Superior temporal gyrus (tissue), 1 donor: Measurements from ENCODE around the gene RNF220.
A peak's percentile ranks its signal among the peaks of the same experiment; 100 is the strongest.

Source experiments
- DNase-seq: peaks from one replicate; pipeline ENCODE4 v3.0.0-alpha.2; 2016; ENCODE audit errors: extremely low spot score

Gene RNF220

DNA sequence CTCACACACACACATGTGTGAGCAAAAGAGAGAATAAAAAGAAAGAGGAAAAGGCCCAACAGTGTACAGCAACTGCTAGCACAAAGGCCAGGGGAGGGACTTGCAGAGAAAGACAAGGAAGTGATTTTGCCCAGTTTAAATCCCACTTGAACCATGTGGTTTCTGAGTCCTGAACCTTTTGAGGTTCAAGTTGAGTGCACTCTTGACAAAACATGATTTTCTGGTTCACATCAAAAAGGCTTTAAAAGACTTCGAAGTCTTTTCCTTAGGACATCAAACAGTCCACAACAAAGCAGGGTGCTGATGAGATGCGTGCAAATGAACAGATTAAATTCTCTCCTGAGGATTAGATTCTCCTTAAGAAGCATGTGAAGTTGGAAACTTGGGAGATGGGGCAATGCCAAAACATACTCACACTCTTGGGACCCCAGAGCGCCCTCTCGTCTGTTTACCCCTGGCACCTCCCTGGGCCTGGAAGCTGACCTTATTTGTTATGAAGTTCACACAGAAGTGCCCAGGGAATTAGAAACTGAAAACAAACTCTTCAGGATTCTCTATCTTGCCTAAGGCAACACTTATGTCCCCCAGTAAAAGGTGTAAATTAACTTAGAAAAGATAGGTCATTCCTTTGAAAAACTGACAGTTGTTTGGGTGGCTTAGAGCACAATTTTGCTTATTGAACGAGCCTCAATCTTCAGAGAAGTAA lies 31.5 kb downstream of the RNF220 start:
- no peak for DNase-seq

DNA sequence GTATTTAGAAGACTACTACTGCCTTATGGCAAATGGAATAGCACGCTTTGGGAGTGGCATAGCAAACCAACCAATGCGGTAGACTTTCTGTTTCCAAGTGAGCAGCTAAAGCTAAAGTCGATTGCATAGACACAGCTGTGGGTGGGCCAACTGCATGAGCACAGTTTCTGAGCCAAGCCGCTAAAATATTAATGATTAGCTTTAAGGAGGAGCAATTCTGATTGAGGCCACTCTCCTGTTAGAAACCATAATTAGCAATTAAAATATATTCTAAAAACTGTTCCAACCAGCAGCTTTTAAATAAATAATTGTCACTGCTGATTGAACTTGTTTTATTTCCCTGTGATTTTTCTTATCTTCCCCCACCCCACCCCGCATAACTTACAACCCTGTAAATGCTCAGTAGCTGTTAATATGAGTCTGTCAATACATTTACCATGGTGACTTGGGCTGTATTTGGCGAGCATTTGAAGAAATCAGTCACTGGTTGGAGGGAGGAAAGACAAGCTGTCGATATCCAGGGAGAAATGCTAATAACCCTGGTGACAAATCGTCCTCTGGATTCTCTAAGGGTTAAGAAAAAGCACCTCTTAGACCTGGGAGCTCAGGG lies 32.2 kb downstream of the RNF220 start:
- no peak for DNase-seq

DNA sequence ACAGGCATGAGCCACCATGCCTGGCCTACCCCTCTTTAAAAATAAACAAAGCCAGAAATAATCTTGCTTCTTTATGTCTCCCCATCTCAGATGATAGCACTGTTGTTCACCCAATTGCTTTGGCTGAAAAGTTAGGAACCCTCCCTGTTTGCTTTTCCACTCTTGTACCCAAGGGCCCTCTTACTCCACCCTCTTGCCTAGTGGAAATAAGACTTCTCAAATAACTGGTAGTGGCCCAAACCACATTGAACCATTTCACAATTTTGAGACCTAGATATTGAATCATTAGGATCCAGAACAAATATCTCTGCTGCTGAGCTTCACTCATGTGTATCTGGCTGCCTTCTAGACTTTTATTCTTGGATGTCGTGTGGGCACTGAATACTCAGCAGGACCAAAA lies 37.7 kb downstream of the RNF220 start:
- no peak for DNase-seq

DNA sequence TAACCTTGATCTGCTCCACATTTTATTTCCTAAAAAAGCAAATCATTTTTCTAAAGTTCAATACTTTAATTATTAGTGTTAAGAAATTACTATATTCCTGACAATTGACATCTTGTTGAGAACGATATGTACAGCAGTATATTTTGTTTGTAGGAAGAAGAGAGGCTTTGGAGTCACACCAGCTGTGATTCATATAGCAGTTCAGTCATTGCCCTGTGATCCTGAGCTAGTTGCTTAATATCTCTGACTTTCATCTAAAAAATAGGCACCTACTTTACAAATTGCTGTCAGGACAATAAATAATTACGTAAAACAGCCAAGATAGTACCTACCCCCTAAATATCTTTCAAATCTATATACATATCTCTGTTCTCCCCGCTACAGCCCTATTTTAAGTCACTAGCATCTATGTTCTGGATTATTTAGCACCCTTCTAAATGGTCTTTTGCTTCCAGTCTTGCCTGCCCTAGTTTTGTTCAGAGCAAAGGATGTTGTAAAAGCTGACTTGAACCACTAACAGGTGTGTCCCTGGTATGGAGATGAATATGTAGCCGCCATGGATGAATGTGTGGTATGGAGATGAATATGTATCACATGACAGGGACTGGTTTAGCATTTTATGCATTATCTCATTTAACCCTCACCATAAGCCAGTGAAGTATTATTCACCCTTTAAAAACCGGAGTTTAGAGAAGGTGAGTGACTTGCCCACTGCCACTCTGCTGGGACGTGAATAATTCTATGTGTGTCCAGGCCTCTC lies 42.2 kb downstream of the RNF220 start:
- no peak for DNase-seq

DNA sequence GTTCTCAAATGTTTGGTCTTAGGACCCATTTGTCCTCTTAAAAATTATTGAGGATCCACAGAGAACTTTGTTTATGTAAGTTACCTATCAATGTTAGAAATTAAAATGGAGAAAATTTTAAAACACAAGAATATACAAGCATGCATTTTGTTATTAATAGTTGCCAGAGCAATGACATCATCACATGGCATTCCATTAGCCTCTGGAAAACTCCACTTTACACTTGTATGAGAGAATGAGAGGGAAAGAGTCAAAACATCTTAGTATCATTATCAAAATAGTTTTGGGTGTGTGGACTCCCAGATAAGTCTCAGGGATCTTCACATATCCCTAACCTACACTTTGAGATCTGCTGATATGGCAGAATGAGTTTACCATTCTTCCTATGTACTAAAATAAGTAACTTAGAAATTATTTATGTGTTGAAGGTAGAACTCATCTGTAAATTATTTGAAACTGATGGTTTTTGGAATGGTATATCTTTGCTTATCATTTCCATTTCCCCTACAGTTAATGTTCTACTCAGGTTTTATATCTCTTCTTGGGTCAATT lies 48.8 kb downstream of the RNF220 start:
- no peak for DNase-seq

DNA sequence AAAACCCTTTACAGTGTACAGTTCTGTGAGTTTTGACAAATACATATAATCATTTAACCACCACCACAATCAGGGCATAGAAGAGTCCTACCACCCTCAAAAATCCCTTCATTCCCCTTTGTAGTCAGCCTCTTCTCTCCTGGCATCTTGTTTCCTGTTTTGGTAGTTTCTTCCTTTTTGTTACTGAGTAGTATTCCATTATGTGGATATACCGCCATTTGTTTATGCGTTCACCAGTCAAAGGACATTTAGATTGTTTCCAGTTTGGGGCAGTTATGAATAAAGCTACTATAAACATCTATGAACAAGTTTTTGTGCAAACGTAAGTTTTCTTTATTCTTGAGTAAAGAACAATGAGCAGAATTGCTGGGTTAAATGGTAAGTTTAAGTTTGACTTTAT lies 49.6 kb downstream of the RNF220 start:
- DNase-seq: no peak

DNA sequence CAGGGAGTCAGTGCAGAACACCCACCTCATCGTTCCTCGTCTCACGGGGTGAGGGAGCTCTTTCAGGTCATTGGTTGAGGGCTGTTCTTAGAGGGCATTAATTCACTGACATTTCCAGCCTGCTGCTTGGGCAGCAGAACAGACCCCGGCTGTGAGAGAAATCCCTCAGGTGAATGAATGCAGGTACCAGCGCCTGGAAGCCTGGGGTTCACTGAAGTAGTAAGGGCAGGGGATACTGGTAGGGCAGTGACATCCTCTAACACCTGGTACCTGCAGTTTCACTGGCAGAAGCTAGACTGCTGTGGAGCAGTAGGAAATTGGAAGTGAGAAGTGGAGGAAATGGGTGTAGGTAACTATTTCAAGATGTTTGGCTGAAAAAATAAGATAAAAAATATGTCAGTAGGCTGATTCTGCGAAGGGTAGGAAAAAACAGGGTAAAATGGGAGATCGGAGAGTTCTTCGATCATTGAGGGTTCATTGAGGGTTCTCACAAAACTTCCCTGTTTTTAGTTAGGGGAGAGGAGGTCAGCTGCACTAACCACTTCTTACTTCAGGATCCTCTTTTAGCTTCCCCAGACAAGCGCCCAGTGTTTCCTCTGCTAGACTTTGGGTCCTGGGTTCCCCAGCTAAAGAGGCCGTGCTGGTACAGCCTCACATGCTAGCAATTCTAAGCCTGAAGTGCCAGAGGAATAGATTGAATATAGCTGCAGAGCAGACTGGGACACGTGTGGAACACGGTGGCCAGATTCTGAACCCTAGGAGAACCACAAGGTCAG lies 55.2 kb downstream of the RNF220 start:
- DNase-seq: no peak

DNA sequence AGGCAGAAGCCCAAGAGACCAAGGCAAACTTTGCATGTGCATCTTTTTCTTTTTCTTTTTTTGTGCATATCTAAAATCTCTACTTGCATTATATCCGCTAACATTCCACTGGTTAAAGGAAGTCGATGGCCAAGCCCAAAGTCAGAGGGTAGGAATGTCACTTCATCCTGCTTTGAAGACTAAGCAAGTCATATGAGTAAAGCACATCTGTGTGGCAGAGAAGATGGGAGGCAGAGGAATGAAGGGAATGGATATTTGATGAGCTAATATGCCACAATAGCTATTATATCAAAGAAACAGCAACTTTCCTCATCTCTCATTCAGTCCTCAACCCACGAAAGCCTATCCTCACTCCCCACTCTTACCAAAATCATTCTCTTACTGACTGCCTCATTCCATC lies 59.3 kb downstream of the RNF220 start:
- DNase-seq: no peak

DNA sequence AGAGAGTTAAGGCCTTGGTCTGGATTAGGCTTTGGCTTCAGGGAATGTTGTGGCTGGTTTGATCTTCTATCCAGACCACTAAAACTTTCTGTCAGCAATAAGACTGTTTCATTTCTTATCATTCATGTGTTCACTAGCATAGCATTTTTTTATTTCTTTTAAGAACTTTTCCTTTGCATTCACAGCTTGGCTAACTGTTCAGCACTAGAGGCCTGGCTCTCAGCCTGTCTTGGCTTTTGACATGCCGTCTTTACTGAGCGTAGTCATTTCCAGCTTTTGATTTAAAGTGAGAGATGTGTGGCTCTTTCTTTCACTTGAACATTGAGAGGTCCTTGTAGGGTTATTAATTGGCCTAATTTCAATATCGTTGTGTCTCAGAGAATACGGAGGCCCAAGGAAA lies 62.5 kb downstream of the RNF220 start:
- no peak for DNase-seq

DNA sequence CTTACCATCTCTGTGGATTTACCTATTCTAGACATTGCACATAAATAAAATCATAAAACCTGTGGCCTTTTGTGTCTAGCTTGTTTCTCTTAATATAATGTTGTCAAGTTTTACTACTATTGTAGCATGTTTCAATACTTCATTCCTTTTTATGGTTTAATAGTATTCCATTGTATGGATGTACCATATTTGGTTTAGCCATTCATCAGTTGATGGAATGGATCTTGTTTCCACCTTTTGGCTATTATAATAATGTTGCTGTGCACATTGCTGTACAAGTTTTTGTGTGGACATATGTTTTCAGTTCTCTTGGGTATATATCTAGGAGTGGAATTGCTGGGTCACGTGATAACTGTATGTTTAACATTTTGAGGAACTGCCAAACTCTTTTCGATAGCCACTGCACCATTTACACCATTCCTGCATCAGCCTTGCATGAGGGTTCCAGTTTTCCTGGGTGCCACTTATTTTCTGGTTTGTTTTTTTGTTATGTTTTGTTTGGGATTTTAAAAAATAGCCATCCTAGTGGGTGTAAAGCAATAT lies 66.9 kb downstream of the RNF220 start:
- DNase-seq: no peak

DNA sequence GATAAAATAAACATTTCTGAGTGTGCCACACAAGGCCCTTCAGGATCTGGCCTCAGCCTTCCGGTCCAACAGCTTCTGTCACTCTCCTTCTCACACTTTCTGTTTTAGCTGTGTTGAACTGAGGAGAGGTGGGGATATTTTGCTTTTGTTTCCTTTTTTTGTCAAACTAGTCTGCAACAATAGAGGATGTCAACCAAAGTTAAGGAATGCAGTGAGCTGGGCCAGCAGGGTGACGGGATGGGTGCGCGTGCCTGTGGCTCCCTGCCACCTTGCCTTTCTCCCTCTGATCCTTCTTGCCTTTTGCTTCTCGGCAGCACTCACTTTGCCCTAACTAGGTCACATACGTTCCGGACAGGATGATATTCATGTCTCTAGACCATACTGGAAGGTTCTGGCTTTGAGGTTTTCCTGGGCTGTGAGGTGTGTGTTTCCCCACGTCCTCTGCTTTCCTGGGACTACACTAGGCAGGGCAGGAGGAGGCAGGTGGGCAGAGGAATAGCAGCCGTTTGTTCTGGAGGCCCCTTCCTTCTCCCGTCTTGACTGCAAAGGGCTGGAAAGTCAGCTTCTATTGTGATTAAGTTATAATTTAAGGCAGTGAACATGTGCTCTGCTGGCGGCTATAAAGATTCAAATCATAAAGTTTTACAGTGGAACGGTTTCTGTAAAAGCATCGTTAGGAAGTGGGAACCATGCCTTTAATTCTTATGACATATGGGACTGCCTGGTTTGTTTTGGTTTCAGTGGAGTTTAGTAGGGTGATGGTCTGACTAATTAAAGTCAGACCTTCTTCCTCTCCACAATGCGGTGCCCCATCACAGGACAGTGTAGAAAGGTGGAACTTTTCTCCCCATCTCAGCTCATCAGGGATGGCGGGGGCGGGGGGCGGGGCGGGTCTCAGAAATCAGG lies 67.8 kb downstream of the RNF220 start:
- DNase-seq: no peak

DNA sequence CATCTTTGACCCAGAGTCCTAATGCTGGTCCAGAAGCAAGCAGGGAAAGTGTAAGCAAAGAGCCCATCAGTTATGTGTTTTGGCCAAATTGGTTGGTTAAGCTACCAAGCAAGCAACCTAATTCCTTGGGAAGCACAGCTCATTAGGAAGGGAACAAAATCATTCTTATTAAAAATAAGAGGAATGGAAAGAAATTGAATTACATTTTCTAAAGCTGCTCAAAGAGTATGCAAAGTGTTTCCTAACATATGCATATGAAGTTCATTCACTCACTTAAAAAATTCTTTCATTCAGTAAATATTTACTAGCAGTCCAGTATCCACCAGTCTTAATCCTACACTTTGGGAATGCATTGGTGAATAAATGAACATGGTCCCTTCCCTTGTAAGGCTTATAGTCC lies 71.8 kb downstream of the RNF220 start:
- DNase-seq: no peak

DNA sequence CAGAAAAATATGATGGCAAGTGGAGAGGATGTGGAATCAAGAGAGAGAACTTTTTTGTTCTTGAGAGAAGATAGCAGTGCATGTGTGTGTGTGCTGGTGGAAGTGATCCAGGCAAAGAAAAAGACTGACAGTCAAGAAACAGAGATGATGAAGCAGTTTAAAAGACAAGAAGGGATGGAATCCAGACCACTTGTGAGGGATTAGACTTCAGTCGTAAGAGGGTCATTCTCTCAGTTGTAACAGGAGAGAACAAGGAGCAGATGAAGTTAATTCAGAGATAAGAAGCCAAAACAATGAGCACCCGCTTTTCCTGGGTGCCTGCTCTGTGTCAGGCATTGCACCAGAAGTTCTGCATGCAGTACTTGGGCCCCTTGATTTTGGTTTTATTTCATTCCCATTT lies 76.6 kb downstream of the RNF220 start:
- DNase-seq: no peak

DNA sequence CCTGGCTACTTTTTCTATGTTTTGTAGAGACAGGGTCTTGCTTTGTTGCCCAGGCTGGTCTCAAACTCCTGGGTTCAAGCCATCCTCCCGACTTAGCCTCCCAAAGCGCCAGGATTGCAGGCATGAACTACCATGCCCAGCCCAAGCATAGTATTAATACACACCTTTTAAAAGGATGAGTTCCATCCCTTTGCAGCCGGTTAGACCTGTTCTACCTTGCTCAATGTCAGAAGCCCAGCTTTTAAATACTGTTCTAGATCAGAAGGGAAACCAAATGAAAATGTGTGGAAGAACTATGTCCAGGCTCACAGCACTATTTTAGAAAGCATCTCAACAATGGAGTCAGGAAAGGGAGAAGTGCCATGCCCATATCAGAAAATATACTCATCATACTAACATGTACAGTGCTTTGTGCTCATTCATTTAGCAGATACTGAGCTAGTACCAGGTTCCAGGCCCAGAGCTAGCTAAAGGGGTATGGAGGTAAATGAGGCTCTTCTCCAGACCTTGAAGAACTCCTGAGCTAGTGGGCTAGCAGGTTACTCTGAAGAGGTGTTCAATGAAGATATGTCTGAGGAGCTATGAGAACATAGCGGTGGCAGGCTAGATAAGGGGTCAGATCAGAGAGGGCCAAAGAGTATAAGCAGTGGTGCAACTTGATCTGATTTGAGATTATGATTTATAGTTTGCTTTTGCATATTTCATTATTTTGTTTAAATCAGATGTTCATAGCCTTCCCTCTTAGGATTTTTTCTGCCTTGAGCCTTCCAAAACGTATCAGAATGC lies 78.2 kb downstream of the RNF220 start:
- no peak for DNase-seq

DNA sequence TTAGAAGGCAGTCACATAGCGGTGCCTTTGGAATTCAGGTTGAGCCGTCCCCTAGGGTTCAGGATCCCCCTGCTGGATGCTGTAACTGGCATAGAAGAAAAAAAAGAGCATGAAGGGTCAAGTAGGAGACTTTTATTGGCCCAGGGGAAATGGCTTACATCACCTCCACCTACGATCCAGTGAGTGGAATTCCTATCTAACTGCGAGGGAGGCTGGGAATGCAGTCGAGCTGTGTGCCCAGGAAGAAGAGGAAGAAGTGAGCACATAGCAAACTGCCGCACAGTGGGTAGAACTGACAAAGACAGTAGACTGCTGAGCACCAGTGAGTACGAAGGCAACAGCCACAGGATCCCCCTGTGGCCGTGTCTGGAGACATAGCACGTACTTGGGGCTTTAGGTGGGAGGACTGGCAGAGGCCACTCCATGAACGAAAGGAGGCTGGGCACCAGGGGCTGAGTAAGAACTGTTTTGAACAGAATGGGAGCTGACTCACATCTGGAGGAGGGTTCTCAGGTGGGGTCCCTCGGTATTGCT lies 79.2 kb downstream of the RNF220 start:
- DNase-seq: no peak

DNA sequence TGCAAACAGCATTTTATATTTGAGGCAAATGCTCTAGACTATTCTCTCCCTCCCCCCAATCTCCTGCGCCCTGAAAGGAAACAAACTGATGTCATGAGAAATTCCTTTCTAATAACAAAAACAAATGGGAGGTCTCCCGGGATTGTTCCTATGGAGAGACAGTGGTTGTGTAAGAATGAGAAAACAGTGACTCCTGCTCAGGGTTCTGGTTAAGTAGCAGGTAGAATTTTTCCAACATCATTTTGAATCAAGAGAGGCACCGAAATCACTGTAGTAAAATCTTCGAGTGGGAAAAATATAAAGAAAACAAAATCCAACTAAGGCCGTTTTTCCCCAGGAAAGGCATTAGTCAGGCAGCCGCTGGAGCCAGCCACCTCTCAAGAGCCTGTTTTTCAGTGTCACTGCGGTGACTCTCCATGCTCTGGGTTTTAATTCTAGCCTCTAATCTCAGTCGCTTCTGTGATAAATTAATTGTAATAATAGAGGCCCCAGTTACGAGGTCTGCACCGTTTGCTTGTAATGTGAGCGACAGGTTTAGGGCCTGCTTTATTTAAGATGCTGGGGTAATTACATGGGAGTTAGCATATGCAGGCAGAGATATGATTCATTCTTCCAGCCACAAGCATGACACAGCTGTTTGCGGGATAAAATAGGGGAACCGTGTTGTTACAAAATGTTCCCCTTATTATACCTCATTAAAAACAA lies 80.3 kb downstream of the RNF220 start:
- DNase-seq: peak; percentile 63

DNA sequence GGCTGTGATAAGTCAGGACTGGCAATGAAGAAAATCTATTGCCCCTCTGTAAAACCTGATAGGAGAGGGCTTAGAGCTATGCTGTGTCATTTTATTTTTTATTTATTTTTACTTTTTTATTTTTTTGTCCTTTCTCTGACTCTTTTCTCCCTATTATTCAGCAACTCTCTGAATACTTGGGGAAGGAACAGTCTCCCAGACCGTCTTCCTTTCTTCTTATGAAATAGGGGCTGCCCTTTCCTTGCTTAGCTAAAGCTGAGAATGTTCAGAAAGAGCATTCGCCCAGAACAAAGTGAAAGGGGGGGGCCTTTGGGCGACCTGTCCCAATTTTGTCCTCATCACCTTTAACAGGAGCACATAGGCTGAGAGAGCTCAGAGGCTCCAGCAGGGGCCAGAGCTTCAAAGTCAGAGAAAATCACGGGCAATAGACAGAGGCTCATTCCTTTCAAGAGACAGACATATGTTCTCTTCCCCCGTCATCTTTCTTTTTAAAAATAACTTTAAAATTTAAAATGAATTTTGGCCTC lies 80.9 kb downstream of the RNF220 start:
- DNase-seq: no peak

DNA sequence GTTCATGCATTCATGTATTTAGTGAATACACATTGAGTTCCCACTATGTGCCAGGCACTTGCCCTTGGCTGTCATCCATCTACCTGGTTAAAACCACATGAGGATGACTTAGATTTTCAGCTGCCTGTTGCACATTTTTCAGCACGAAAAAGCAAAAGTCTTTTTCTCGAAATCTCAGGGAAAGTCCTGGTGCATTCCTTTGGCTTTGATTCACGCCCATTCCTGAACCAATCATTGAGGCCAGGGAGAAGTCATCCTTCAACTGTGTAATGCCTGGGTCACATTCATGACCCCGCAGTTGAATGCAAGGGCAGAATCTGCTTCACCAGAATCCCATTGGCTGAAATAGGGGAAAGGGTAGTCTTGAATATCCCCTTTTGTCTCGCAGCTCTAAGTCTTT lies 84.4 kb downstream of the RNF220 start:
- no peak for DNase-seq
